ENCODE data around the gene NAV3.

GRCh38 chr12:78119351-78119918 lies 288.7 kb downstream of the NAV3 start:
- TF ChIP-seq CTCF (conservative IDR thresholded peaks at IDR 0.05; ENCODE audit: low read depth in 2 of 2) (no peak), EZH2phosphoT487 (IDR thresholded peaks at IDR 0.05; ENCODE audit: unreplicated experiment) (no peak), EZH2 (IDR thresholded peaks at IDR 0.05; ENCODE audit: low read depth, unreplicated experiment) (no peak), REST (IDR thresholded peaks at IDR 0.05; ENCODE audit: unreplicated experiment) (no peak), POLR2AphosphoS5 (IDR thresholded peaks at IDR 0.05; ENCODE audit: low read depth) (no peak), STAT1 (IDR thresholded peaks at IDR 0.05; ENCODE audit: unreplicated experiment) (no peak), CREB1 (CRISPR knock-in tag; IDR thresholded peaks at IDR 0.05; ENCODE audit: low read depth) (no peak), ZNF331 (CRISPR knock-in tag; IDR thresholded peaks at IDR 0.05; ENCODE audit: low read depth) (no peak), JUNB (IDR thresholded peaks at IDR 0.05; ENCODE audit: unreplicated experiment) (no peak), ZNF114 (CRISPR knock-in tag; IDR thresholded peaks at IDR 0.05) (no peak), ETS1 (IDR thresholded peaks at IDR 0.05) (no peak)
